Measurements from ENCODE around the gene ROR2. TPM values are rescaled to one million over a fixed set of nuclear protein-coding genes. Genes with fewer than 3 reads are reported as not detected.

ROR2 gene
- total RNA-seq, 1 experiment from 2014 or later: 0.68 TPM

DNA sequence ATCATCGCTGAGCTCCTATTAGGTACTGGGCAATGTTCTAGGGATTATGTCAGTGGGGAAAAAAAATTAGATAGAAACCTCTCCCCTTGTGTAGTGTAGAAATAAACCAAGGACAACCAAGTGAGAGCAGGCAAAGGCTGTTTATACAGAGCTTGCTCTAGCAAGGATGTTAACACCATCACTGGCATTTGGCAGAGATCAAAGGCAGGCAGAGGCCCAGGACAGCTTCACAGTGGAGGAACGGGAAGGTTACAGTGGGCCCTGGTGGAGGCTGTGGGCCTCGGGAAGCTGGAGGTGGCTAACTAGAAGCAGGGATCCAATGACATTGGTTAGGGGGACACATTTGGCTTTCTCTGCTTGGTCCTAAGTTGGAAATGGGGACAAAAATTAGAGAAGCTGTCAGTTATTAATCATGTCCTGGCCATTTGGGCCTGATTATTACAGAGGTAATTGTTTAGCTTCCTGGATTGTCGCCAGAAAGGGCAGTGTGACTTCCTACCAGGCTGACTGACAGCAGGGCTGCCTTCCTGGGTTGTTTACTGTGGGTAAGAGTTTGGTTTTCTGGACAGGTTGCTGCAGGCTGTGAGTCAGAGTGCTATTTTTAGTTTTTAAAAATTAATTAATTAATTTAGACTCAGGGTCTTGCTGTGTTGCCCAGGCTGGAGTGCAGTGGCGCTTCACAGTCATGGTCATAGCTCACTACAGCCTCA is 259.3 kb downstream of the ROR2 start:
- Histone ChIP-seq H3K4me3 (ENCODE audit: low read depth, low read length) (no peak overlapping the region), H3K9me3 (no peaks in the 10 kb centered on the region), H3K4me1 (no peaks in the 10 kb centered on the region), H3K27me3 (replicated peaks; ENCODE audit: control insufficient read depth, insufficient read depth, low read length) (no peaks in the 10 kb centered on the region), H3K36me3 (ENCODE audit: control insufficient read depth, insufficient read depth, low read length) (no peaks in the 10 kb centered on the region)
- Mint-ChIP-seq H3K9me3 (ENCODE audit: unreplicated experiment) (no peaks in the 10 kb centered on the region), H3K36me3 (ENCODE audit: insufficient read depth, unreplicated experiment) (no peaks in the 10 kb centered on the region), H3K4me3 (ENCODE audit: unreplicated experiment) (no peak overlapping the region), H3K4me1 (ENCODE audit: low read depth, unreplicated experiment) (peaks cover 14% of the 10 kb centered on the region), H3K27ac (ENCODE audit: unreplicated experiment) (no peak overlapping the region), H3K27me3 (ENCODE audit: insufficient read depth, unreplicated experiment) (no peaks in the 10 kb centered on the region)
- no peak for TF ChIP-seq CTCF (IDR thresholded peaks at IDR 0.05; ENCODE audit: insufficient read depth in 1 of 2, low read depth in 1 of 2, low read length in 1 of 2, severe bottlenecking in 1 of 2, unreplicated experiment in 1 of 2)
- ChIA-PET CTCF (no interaction called here), POLR2A (no interaction called here)
- DNase-seq: no peak
- no TSS peak for BruUV-seq (replicated peaks)
- intact Hi-C loops (cut with micrococcal nuclease; ENCODE audit: unreplicated experiment): no loop called here

GRCh38 chr9:91689006-91689405 is 261.0 kb downstream of the ROR2 start:
- Histone ChIP-seq H3K9me3 (no peaks in the 10 kb centered on the region), H3K36me3 (ENCODE audit: control insufficient read depth, insufficient read depth, low read length) (no peaks in the 10 kb centered on the region), H3K4me1 (no peaks in the 10 kb centered on the region), H3K27me3 (replicated peaks; ENCODE audit: control insufficient read depth, insufficient read depth, low read length) (no peaks in the 10 kb centered on the region), H3K4me3 (ENCODE audit: low read depth, low read length) (no peak overlapping the region)
- no peak for DNase-seq
- H3K36me3 Mint-ChIP-seq (ENCODE audit: insufficient read depth, unreplicated experiment): no peaks in the 10 kb centered on the region
- H3K4me1 Mint-ChIP-seq (ENCODE audit: low read depth, unreplicated experiment): peaks cover 8% of the 10 kb centered on the region
- ChIA-PET CTCF (no interaction called here), POLR2A (no interaction called here)
- no peak overlapping the region for H3K27ac Mint-ChIP-seq (ENCODE audit: unreplicated experiment)
- no peaks in the 10 kb centered on the region for H3K9me3 Mint-ChIP-seq (ENCODE audit: unreplicated experiment)
- TF ChIP-seq CTCF (IDR thresholded peaks at IDR 0.05; ENCODE audit: insufficient read depth in 1 of 2, low read depth in 1 of 2, low read length in 1 of 2, severe bottlenecking in 1 of 2, unreplicated experiment in 1 of 2): no peak
- H3K27me3 Mint-ChIP-seq (ENCODE audit: insufficient read depth, unreplicated experiment): no peaks in the 10 kb centered on the region
- H3K4me3 Mint-ChIP-seq (ENCODE audit: unreplicated experiment): no peak overlapping the region
- BruUV-seq (replicated peaks): no TSS peak
- intact Hi-C loops (cut with micrococcal nuclease; ENCODE audit: unreplicated experiment): no loop called here

DNA sequence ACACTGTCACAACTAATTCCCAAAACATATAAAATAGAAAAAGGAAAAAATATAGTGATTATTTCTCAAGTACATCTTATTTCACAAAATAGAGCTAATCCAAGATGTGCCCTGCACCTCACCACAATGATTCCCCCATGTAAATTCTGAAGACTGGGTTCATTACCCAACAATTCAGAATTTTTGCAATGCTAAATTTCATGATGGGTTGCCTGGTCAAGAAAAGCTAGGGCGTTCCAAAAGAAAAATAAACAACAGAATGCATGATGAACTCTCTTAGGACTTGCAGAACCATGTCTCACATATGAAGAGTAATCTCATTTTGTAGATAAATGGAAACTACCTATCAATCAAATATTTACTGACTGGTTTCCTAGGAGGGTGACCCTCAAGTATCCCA is 266.8 kb downstream of the ROR2 start:
- Mint-ChIP-seq H3K27me3 (ENCODE audit: insufficient read depth, unreplicated experiment) (no peaks in the 10 kb centered on the region), H3K4me1 (ENCODE audit: low read depth, unreplicated experiment) (no peaks in the 10 kb centered on the region), H3K27ac (ENCODE audit: unreplicated experiment) (no peak overlapping the region), H3K9me3 (ENCODE audit: unreplicated experiment) (no peaks in the 10 kb centered on the region), H3K36me3 (ENCODE audit: insufficient read depth, unreplicated experiment) (no peaks in the 10 kb centered on the region), H3K4me3 (ENCODE audit: unreplicated experiment) (no peak overlapping the region)
- no peaks in the 10 kb centered on the region for H3K27me3 ChIP-seq (replicated peaks; ENCODE audit: control insufficient read depth, insufficient read depth, low read length)
- POLR2A ChIA-PET: no interaction called here
- intact Hi-C loops (cut with micrococcal nuclease; ENCODE audit: unreplicated experiment): no loop called here
- CTCF ChIA-PET: no interaction called here
- no peak for DNase-seq
- no peaks in the 10 kb centered on the region for H3K9me3 ChIP-seq
- BruUV-seq (replicated peaks): no TSS peak
- H3K36me3 ChIP-seq (ENCODE audit: control insufficient read depth, insufficient read depth, low read length): no peaks in the 10 kb centered on the region
- H3K4me3 ChIP-seq (ENCODE audit: low read depth, low read length): no peak overlapping the region
- TF ChIP-seq CTCF (IDR thresholded peaks at IDR 0.05; ENCODE audit: insufficient read depth in 1 of 2, low read depth in 1 of 2, low read length in 1 of 2, severe bottlenecking in 1 of 2, unreplicated experiment in 1 of 2): no peak
- H3K4me1 ChIP-seq: no peaks in the 10 kb centered on the region
